Germinal center (tissue), 1 donor: ENCODE data around the gene ZNF883.
"Not testable (repeated sequence)": the region's sequence is repeated elsewhere in the genome, so short reads cannot be mapped to it uniquely, and the experiment has no call there.

Experiments used
- DNase-seq: peaks from one replicate; pipeline ENCODE4 v3.0.0; 2012; ENCODE audit warnings: mixed read lengths, low spot score

ZNF883 gene

DNA sequence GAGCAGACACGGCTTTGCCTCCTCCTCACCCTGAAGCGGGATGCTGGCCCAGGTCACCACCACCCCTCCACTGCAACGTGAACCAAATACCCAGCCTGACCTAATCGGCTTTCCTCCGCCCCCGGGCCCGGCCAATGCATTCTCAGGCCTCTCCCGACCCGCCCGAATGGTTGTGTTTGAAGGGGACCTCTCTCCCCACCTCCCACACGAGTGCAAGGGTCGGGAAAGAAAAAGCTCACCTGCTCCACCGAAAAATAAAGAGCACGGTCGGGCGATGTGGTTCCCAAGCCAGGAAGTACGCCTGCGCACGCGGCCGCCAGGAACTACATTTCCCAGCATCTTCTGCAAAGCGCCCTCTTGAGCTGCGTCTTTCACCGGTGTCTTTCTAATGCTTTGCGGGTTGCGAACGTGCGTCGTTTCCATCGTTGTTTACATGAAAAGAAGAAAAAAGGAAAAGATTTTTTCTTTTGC, at the start of gene ZNF883:
ZNF883 (minus strand) TSS at position 282 of the 471 bp plus-strand sequence.
- DNase-seq, result peak; percentile 16

GRCh38 chr9:113061072-113061850, 49.3 kb upstream of the ZNF883 start:
- not testable (repeated sequence) for DNase-seq

- not testable (repeated sequence) for DNase-seq
Measured at GRCh38 chr9:113059581-113060284, 47.7 kb upstream of the ZNF883 start.

DNA sequence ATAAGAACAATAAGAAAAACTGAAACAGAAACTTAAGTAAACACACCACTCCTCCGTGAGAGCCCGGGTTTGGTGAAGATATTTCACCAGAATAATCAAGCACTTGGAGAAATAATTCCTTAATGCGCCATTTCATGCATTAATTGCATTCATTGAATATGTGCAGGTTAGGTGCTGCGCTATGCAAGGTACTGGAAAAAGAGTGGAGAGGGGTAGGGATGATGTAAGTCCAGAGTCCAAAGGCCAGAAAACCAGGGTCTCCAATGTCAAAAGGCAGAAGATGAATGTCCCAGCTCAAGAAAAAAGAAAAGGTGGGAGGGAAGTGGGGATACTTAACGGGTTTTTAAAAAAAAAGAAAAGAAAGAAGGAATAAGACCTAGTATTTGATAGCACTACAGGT, 45.2 kb upstream of the ZNF883 start:
- DNase-seq, result no peak

DNA sequence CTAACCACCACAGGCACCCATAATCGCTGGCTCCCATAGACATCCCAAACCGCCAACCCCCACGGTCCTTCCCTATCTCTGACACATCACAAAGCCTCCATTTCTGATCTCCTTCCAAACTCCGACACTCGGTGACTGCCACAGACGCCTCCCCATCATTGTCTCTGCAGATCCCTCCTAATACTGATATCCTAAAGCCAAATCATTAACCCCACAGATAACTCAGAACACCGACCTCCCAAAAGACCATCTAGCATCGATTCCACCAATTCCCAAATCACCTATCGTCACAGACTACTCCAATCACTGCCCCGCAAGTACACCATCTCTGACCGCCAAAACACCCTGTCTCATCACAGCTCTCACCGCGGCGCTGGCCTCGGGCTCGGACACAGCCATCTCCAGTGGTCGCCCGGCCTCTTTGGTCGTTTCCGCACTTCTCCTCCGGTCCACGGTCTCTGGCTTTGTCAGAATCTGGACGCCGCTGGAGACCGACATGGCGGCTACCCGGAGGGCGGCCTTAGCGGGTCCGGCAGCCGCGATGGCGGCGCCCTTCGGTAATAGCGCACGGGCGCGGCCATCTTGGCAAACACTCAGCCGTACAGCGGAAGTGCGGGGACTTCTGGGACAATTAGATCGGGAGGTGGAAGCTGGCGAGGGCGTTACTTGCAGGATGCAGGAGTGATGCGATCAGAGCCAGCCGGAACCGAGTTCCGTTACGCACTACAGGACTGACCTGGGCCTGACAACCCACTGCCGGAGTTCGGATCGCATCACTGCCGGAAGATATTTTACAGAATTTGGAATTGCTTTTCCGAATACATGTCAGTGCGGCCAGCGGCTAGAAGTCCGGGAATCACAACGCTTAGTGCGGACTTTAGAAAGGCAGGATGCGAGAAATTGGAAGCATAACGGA, 44.5 kb upstream of the ZNF883 start, which contains the start of gene ZFP37:
ZFP37 (minus strand) TSS at position 534 of the 916 bp plus-strand sequence; CDS start at position 498, 36 bp downstream.
- peak; percentile 67 for DNase-seq

- DNase-seq, result no peak
Measured at GRCh38 chr9:113042884-113043657, 31.1 kb upstream of the ZNF883 start.

GRCh38 chr9:113026200-113026599, 14.2 kb upstream of the ZNF883 start:
- no peak for DNase-seq

- DNase-seq, result no peak
Measured at GRCh38 chr9:113018247-113018646, 6.3 kb upstream of the ZNF883 start.

DNA sequence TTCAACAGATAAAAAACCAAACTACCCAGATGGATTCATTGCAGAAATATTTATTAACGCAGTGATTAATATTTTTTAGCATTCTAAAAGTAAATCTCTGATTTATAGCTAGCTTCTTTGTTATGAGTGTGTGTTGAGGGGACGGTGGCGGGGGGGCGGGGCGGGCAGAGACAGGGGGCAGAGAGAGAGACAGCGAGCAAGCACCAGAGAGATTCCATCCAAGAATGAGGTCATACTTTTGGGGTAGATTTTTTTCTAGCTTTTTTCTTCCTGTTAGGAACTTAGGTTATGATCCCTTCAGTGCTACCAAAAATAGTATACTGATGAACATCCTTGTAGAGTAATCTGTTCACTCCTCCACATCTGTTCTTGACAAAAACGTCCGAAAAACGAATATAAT, 500 bp upstream of the ZNF883 start:
- DNase-seq, result no peak

DNA sequence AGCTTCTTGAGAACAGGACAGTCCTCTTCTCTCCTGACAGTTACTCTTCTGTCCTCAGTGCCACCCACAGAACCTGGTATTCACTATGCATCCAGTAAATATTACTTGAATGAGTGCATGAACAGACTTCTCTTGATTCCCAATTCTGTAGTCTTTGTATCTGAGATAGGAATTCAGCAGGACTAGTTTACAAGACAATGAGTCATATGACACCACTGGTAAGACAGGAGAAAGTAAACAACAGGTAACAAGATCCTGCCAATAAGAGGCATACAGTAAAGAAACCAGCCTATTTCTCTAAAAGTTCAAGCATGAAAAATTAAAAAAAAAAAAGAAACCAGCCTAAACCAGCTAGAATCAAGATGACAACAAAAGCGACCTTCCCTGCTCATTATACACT, 6.2 kb downstream of the ZNF883 start:
- no peak for DNase-seq

- no peak for DNase-seq
Measured at GRCh38 chr9:112997236-112997941, 14.6 kb downstream of the ZNF883 start.

- peak; percentile 19 for DNase-seq
Measured at GRCh38 chr9:112971415-112971814, 40.6 kb downstream of the ZNF883 start.

DNA sequence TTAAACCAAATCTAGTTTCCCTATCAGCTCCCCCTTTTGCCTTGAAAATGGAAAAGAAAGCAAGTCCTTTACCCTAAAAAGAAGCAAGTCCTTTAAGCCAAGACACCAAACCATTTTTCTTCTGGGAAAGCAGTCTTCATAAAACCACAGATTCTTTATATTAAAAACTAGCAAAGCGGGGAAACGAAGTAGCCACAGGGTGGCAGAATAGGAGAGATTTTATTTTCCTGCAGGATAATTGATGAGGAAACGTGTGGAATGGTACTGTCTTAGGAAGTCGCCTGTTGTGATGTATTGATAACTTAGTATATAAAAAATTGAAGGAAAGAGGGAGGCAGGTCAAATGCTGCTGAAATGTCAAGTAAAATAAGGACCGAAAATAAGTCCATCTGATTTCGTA, 41.1 kb downstream of the ZNF883 start:
- DNase-seq, result no peak

DNA sequence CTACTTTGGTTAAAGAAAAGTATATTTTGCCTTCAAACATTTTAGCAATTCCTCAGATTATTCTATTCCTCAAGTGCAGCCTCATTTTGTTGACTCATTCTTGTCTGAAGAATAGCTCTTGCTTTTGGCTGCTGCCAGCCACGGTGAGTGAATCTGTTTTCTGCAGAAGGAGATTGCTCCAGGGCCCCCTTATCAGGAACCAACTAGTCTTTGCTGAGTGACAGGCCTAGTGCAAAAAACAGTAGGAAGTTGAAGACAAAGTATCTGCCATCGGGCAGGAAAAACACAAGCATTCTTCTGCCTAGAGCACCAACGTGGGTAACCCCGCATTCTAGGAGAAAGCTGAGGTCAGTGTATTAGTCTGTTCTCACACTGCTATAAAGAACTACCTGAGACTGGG, 42.3 kb downstream of the ZNF883 start:
- no peak for DNase-seq

- DNase-seq, result no peak
Measured at GRCh38 chr9:112955550-112955949, 56.4 kb downstream of the ZNF883 start.

DNA sequence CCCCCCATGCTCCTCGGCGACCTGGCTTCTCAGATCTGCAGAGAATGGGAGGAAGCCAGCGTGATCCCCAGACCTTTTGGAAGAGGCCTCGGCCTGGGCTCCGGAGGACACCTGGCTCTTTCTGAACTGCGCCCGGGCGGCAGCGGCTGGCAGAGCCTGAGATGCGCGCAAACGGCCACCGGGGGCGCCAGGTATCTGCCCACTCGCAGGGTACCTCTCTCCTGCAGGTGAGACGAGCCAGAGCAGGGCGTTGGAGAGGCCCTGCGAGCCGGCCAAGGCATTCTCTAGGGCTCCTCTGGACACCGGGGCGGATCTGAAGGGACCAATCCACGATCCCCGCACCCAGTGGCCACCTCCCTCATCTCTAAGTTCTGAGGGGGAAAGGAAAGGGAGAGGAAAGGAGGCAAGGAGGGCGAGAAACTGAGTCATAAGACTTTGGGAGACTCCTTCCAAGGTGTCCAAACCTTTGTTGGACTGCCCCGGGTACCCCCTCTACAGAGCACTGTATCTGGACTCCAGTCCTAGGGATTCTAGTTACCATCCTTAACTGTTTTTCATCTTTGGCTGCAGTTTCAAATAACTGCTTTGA, 66.3 kb downstream of the ZNF883 start:
- DNase-seq, result peak; percentile 26

DNA sequence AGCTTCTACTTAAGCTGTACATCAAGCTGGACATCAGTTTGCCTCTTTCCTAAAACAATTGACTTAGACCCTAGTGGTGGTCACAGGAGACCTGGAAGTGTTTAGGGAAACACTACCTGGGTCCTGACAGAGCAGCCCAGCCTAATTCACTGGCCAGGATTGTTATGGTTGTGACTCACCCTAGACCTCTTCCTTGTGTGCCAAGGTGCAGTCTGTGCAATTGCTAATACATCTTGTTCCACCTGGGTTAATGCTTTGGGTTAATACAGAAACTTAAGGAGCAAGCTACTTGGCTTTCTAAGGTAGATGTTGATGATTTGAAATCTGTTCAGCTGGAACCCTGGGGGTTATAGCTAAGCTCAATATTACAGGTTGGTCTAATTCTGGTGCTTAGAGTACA, 72.6 kb downstream of the ZNF883 start:
- DNase-seq, result no peak

DNA sequence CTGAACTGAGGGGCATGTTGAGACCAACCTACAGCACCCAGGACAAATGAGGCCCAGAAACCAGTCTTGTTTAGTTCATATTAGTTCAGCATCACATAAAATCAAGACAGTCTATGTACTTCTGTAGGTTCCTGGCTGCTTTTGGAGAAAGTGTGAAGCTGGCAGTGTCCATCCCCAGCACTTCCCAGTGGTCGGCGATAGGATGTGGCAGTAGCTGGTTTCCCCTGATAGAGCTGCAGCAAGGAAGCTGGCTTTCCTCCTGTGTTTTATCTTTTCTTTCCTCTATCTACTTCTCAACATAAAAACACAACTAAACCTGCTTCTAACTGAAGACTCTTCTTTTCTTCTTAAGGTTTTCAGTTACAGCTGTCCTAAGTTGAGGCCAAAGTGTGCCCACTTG, 78.3 kb downstream of the ZNF883 start:
- no peak for DNase-seq

DNA sequence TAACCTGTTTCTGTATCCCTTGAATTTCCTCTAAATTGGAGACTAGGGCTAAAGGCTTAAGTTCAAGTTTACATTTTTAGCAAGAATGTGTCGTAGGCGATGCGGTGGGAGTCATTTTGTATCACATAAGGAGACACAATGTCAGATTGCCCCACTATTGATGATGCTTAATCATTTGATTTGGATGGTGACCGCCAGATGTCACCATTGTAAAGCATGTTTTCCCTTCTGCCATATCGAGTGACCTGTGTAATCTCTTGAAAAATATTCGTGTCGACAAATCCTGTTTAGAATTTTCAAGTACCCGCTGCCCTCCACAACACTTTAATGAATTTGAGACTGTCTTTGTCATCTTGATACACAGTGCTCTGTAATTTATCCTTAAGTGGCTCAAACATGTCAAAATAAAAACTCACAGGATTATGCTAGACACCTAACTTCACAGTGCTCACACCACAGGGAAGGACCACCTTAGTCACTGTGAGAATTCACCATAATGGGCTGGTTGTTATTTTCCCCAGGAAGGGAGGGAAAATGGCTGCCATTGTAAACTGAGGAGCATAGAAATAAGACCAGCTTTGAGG, 86.8 kb downstream of the ZNF883 start:
- no peak for DNase-seq

DNA sequence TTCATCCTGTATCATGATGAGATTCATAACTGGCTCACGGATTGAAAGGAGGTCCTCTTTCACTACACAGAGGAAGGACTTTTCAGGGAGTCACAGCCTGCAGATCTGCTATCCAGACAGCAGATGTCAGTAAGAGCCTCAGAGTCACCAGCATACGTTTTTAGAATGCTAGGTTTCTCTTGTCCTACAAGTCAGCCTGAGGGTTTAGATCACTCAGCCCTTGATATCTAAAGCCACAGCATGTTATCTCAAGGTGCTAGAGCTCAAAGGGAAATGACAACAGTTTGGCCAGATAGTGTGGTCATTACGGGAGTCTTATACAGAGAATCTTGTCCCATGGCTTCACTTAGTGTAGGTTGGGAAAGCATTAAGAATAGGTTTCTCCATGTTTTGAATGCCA, 90.4 kb downstream of the ZNF883 start:
- peak; percentile 10 for DNase-seq
